ENCODE results near the gene COL23A1. TPM values are rescaled to one million over a fixed set of nuclear protein-coding genes. Genes with fewer than 3 reads are reported as not detected.

Gene COL23A1
- total and polyA plus RNA-seq, 2 of the 8 experiments (the other 6 are each of a cell fraction or from before 2014, with no cell fraction given) = 3.1 to 4.7 TPM

DNA sequence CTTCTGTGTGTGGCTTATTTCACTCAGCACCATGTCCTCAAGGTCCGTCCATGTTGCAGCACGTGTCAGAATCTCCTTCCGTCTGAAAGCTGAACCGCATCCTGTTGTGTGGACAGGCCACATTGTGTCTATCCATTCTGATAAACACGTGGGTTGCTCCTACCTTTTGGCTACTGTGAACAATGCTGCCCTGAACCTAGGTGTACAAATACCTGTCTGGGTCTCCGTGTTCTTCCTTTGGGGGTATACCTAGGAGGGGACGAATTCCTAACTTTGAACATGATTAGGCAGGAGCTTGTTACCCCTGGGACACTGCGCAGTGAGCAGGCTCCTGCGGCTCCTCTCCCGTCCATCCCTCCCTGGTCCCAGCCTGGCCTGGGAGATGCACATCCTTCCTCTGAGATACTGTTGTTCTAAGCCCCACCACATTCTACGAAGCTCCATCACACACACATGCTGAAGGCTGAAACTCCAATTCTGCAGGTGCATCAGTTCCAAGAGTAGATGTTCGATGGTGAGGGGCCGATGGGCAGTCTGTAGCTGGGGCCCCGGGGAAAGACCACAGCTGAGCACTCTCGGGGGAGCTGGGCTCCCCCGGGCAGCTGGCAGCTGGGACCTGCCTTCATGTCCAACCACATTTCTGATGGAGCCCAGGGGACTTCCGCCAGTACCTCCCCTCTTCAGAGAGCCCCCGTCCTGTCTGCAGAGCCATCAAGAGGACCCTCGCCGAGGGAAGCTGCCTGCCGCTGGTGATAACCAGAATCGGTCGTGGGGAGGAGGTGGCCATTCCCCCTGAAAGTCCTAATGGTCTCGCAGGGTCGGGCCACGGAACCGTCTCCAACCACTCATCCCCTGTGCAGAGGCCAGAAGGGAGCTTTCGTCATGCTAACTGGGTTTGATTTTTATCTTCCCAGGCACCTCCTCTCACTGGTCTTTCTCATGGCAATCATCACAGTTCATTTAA lies 120.9 kb downstream of the COL23A1 start:
- no peak overlapping the region for H3K9ac ChIP-seq (replicated peaks in 1 of 4; ENCODE audit: extremely low read depth in 1 of 4, low read depth in 3 of 4, low read length in 3 of 4)
- no peak overlapping the region for H4K5ac ChIP-seq (ENCODE audit: insufficient read length, low read depth, low read length)
- H3K56ac ChIP-seq (replicated peaks; ENCODE audit: insufficient read length, low read depth, low read length) = no peak overlapping the region
- H3K27me3 ChIP-seq (replicated peaks in 1 of 4; ENCODE audit: control insufficient read depth in 3 of 4, extremely low read depth in 1 of 4, insufficient read depth in 3 of 4, low read length in 3 of 4) = no peaks in the 10 kb centered on the region
- H3K27ac ChIP-seq (ENCODE audit: low read depth, low read length) = no peak overlapping the region
- POLR2A ChIA-PET (ENCODE audit: partially characterized antibody) = no interaction called here
- no peak overlapping the region for H4K91ac ChIP-seq (replicated peaks; ENCODE audit: insufficient read length, low read length)
- H3K14ac ChIP-seq (ENCODE audit: insufficient read length) = no peak overlapping the region
- H3K4me2 ChIP-seq (ENCODE audit: insufficient read depth in 1 of 2, low read depth in 2 of 2, low read length in 2 of 2) = no peak overlapping the region
- no peaks in the 10 kb centered on the region for H3K36me3 ChIP-seq (ENCODE audit: control insufficient read depth in 2 of 4, insufficient read depth in 4 of 4, low read length in 3 of 4)
- no peaks in the 10 kb centered on the region for H3K79me1 ChIP-seq (ENCODE audit: low read depth, low read length)
- H2BK120ac ChIP-seq (replicated peaks; ENCODE audit: low read depth, low read length) = no peak overlapping the region
- H2BK20ac ChIP-seq (ENCODE audit: low read length) = no peak overlapping the region
- H3K23me2 ChIP-seq (ENCODE audit: low read depth, low read length) = no peaks in the 10 kb centered on the region; the same call in 1 of the 2 replicates
- 0 out of 2 replicates have a peak overlapping the region, but pooled peaks have one; percentile 2 for H2AK5ac ChIP-seq (ENCODE audit: low read depth, low read length)
- no peak overlapping the region for H2AFZ ChIP-seq (ENCODE audit: low read length)
- no peaks in the 10 kb centered on the region for H3K79me2 ChIP-seq (ENCODE audit: control insufficient read depth in 1 of 2, insufficient read depth in 2 of 2, low read length in 2 of 2)
- no peaks in the 10 kb centered on the region; a peak in 1 of 7 replicates for H3K4me1 ChIP-seq (replicated peaks in 1 of 4; ENCODE audit: control insufficient read depth in 3 of 4, insufficient read depth in 4 of 4, low read length in 3 of 4)
- H4K20me1 ChIP-seq (replicated peaks in 1 of 2; ENCODE audit: control insufficient read depth in 1 of 2, insufficient read depth in 2 of 2, low read length in 2 of 2) = no peaks in the 10 kb centered on the region
- H2BK12ac ChIP-seq (ENCODE audit: low read depth, low read length) = no peak overlapping the region
- H3K4me3 ChIP-seq (ENCODE audit: extremely low read depth in 1 of 4, insufficient read depth in 2 of 4, low read depth in 3 of 4, low read length in 4 of 4) = no peak overlapping the region
- H2BK5ac ChIP-seq (ENCODE audit: low read depth, low read length) = no peak overlapping the region; the same call in 1 of the 2 replicates
- H4K8ac ChIP-seq (ENCODE audit: extremely low read depth, insufficient read depth, low read length) = peak overlapping the region; percentile 87
- CTCF ChIA-PET (ENCODE audit: partially characterized antibody) = interaction anchor here (0.6 to 7.3 kb wide), 14 partner anchors 7 to 1704 kb away, joined by 3 to 80 read pairs (median 4); partner anchors contain the start of gene COL23A1
- H3K9me3 ChIP-seq (ENCODE audit: insufficient read depth in 2 of 2, low read depth in 1 of 2, low read length in 1 of 2) = no peaks in the 10 kb centered on the region
- 0 out of 2 replicates have a peak overlapping the region, but pooled peaks have one; percentile 61 for H2BK15ac ChIP-seq (ENCODE audit: low read length)
- no peak overlapping the region for H3K23ac ChIP-seq (ENCODE audit: insufficient read length)
- FAIRE-seq (no peak), DNase-seq (ENCODE audit: low read depth in 1 of 2, low spot score in 2 of 2) (no peak)
- 93% methylated on average over 28 of the region's 28 CpGs; no CpG with 5 or more reads in 1 of the 2 experiments for WGBS, 2 experiments (ENCODE audit: extremely low coverage in 1 of 2, insufficient coverage in 1 of 2, insufficient read length in 1 of 2, insufficient replicate concordance in 2 of 2, low coverage in 1 of 2, low lambda C conversion rate in 2 of 2, missing lambda C conversion rate in 1 of 2)
- H3K4ac ChIP-seq (replicated peaks; ENCODE audit: insufficient read length, low read depth, low read length) = no peak overlapping the region
- TF ChIP-seq ZNF274 (IDR thresholded peaks at IDR 0.05; ENCODE audit: borderline replicate concordance, extremely low read depth, low read length) (no peak), HDAC6 (IDR thresholded peaks at IDR 0.05; ENCODE audit: low read depth, low read length) (no peak), TCF12 (IDR thresholded peaks at IDR 0.05; ENCODE audit: low read depth, low read length) (no peak), BACH1 (IDR thresholded peaks at IDR 0.05; ENCODE audit: low read length) (no peak), HDAC2 (IDR thresholded peaks at IDR 0.05; ENCODE audit: borderline replicate concordance in 1 of 2, low read depth in 2 of 2, low read length in 2 of 2) (no peak), FOSL1 (IDR thresholded peaks at IDR 0.05; ENCODE audit: insufficient read depth, low read depth, low read length) (no peak), POLR2AphosphoS5 (IDR thresholded peaks at IDR 0.05; ENCODE audit: low read depth, low read length) (no peak)
- TF ChIP-seq, protein P1, sequence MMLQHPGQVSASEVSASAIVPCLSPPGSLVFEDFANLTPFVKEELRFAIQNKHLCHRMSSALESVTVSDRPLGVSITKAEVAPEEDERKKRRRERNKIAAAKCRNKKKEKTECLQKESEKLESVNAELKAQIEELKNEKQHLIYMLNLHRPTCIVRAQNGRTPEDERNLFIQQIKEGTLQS (IDR thresholded peaks at IDR 0.05; ENCODE audit: insufficient read depth, low read depth, low read length) = no peak
- H3K18ac ChIP-seq (ENCODE audit: extremely low read depth, low read length) = no peak overlapping the region

Measured in H1 (cell line).